NT2/D1 (cell line): ENCODE data around the gene RXFP2.

Experiments
- DNase-seq: peaks from one replicate; pipeline ENCODE4 v3.0.0-alpha.2; 2011; ENCODE audit warnings: low read depth, low spot score
- H3K27me3 ChIP-seq: 2 replicates; pipeline ENCODE4 v1.6.0; 2011; ENCODE audit warnings: mild to moderate bottlenecking; ENCODE audit not compliant: insufficient read length, insufficient read depth
- H3K36me3 ChIP-seq: 2 replicates; pipeline ENCODE4 v1.6.1; 2011; ENCODE audit warnings: mild to moderate bottlenecking, low read length, mixed read lengths; ENCODE audit not compliant: insufficient read depth, insufficient read length
- H3K4me1 ChIP-seq: 2 replicates; pipeline ENCODE4 v1.5.1; 2011; ENCODE audit not compliant: insufficient read depth, insufficient read length
- H3K4me3 ChIP-seq: 2 replicates; pipeline ENCODE4 v1.5.1; 2011; ENCODE audit warnings: low read depth; ENCODE audit not compliant: insufficient read length
- H3K9ac ChIP-seq: 2 replicates; pipeline ENCODE4 v1.6.0; 2011; ENCODE audit warnings: low read depth; ENCODE audit not compliant: insufficient read length
- H3K9me3 ChIP-seq: 2 replicates; pipeline ENCODE4 v1.5.1; 2011; ENCODE audit warnings: mild to moderate bottlenecking, low read length; ENCODE audit not compliant: insufficient read depth
- SUZ12 ChIP-seq: IDR thresholded peaks from 2 replicates; pipeline ENCODE4 v1.6.1; 2011; ENCODE audit not compliant: insufficient read length, insufficient read depth; ENCODE audit errors: extremely low read depth
- YY1 ChIP-seq: IDR thresholded peaks from 2 replicates; pipeline ENCODE4 v1.6.1; 2011; ENCODE audit not compliant: insufficient read length, insufficient read depth
- ZNF274 ChIP-seq: IDR thresholded peaks from 2 replicates; pipeline ENCODE4 v1.6.1; 2011; ENCODE audit warnings: mild to moderate bottlenecking, low read depth, low read length

Gene RXFP2

GRCh38 chr13:31768351-31768750 is 29.0 kb downstream of the RXFP2 start:
- Histone ChIP-seq H3K9me3 (no peaks in the 10 kb centered on the region), H3K4me3 (no peak overlapping the region), H3K4me1 (no peaks in the 10 kb centered on the region), H3K27me3 (no peaks in the 10 kb centered on the region), H3K9ac (no peak overlapping the region), H3K36me3 (no peaks in the 10 kb centered on the region)
- no peak for DNase-seq
- TF ChIP-seq ZNF274 (no peak), SUZ12 (no peak), YY1 (no peak)

- Histone ChIP-seq H3K4me3 (no peak overlapping the region), H3K4me1 (no peaks in the 10 kb centered on the region), H3K9me3 (no peaks in the 10 kb centered on the region), H3K9ac (no peak overlapping the region), H3K27me3 (no peaks in the 10 kb centered on the region), H3K36me3 (no peaks in the 10 kb centered on the region)
- TF ChIP-seq ZNF274 (no peak), YY1 (no peak)
- DNase-seq, result no peak
These were observed 30.2 kb downstream of the RXFP2 start for GRCh38 chr13:31769575-31769974.

- H3K36me3 ChIP-seq, result no peaks in the 10 kb centered on the region
- H3K9me3 ChIP-seq, result no peaks in the 10 kb centered on the region
- TF ChIP-seq YY1 (no peak), ZNF274 (no peak), SUZ12 (no peak)
- no peaks in the 10 kb centered on the region for H3K27me3 ChIP-seq
- DNase-seq, result no peak
- H3K9ac ChIP-seq, result no peak overlapping the region
- no peak overlapping the region for H3K4me3 ChIP-seq
- H3K4me1 ChIP-seq, result no peaks in the 10 kb centered on the region
These were observed 32.9 kb downstream of the RXFP2 start for GRCh38 chr13:31772231-31772630.

- Histone ChIP-seq H3K4me3 (no peak overlapping the region), H3K4me1 (no peaks in the 10 kb centered on the region), H3K27me3 (no peaks in the 10 kb centered on the region), H3K36me3 (no peaks in the 10 kb centered on the region), H3K9me3 (no peaks in the 10 kb centered on the region), H3K9ac (no peak overlapping the region)
- TF ChIP-seq ZNF274 (no peak), YY1 (no peak), SUZ12 (no peak)
- no peak for DNase-seq
These were observed 34.2 kb downstream of the RXFP2 start for GRCh38 chr13:31773538-31773937.

GRCh38 chr13:31774186-31774750 is 34.9 kb downstream of the RXFP2 start:
- DNase-seq, result no peak
- Histone ChIP-seq H3K9me3 (no peaks in the 10 kb centered on the region), H3K27me3 (no peaks in the 10 kb centered on the region), H3K4me1 (no peaks in the 10 kb centered on the region), H3K9ac (no peak overlapping the region), H3K36me3 (no peaks in the 10 kb centered on the region), H3K4me3 (no peak overlapping the region)
- no peak for TF ChIP-seq YY1
- no peak for TF ChIP-seq SUZ12
- no peak for TF ChIP-seq ZNF274

- DNase-seq, result no peak
- no peaks in the 10 kb centered on the region for H3K4me1 ChIP-seq
- H3K9ac ChIP-seq, result no peak overlapping the region
- H3K36me3 ChIP-seq, result no peaks in the 10 kb centered on the region
- H3K4me3 ChIP-seq, result no peak overlapping the region
- no peaks in the 10 kb centered on the region for H3K27me3 ChIP-seq
- H3K9me3 ChIP-seq, result no peaks in the 10 kb centered on the region
- TF ChIP-seq ZNF274, result no peak
- no peak for TF ChIP-seq YY1
- TF ChIP-seq SUZ12, result no peak
These were observed 35.8 kb downstream of the RXFP2 start for GRCh38 chr13:31775148-31775547.

GRCh38 chr13:31775686-31776085 is 36.4 kb downstream of the RXFP2 start:
- Histone ChIP-seq H3K4me1 (no peaks in the 10 kb centered on the region), H3K27me3 (no peaks in the 10 kb centered on the region), H3K36me3 (no peaks in the 10 kb centered on the region), H3K4me3 (no peak overlapping the region), H3K9me3 (no peaks in the 10 kb centered on the region), H3K9ac (no peak overlapping the region)
- no peak for DNase-seq
- TF ChIP-seq YY1 (no peak), ZNF274 (no peak), SUZ12 (no peak)

GRCh38 chr13:31781064-31781463 is 41.7 kb downstream of the RXFP2 start:
- no peak overlapping the region for H3K9ac ChIP-seq
- H3K4me1 ChIP-seq, result no peaks in the 10 kb centered on the region
- H3K4me3 ChIP-seq, result no peak overlapping the region
- DNase-seq, result no peak
- H3K9me3 ChIP-seq, result no peaks in the 10 kb centered on the region
- H3K36me3 ChIP-seq, result no peaks in the 10 kb centered on the region
- no peaks in the 10 kb centered on the region for H3K27me3 ChIP-seq
- TF ChIP-seq SUZ12 (no peak), ZNF274 (no peak), YY1 (no peak)
